IMR-90 (cell line): ENCODE measurements around the gene SLC46A3. TPM values are rescaled to one million over a fixed set of nuclear protein-coding genes. Genes with fewer than 3 reads are reported as not detected.

Source experiments
- ATAC-seq: fragments of 200-7000 bp; cut with Tn5 transposase; 2 replicates; pipeline ENCODE4 v1.9.1; 2020; ENCODE audit warnings: low read depth, mild to moderate bottlenecking, moderate library complexity
- Bru-seq: library from RNA; stranded (reverse); fragments of 400-500 nt; gene quantifications from one replicate; lab custom pipeline; 2021; lab: Mats Ljungman, UMichigan
- BruChase-seq, 2 experiments: library from RNA; stranded (reverse); fragments of 400-500 nt; gene quantifications; one replicate each; lab custom pipeline; 2021; lab: Mats Ljungman, UMichigan
- BruUV-seq: library from RNA; stranded (reverse); fragments of 400-500 nt; replicated peaks from 2 replicates; lab custom pipeline; 2021; lab: Mats Ljungman, UMichigan
- CTCF ChIA-PET: fragments of 300-600 bp; formaldehyde crosslinking; extraction: SDS; loops from one replicate; lab custom pipeline; 2021; ENCODE audit warnings: antibody characterized with exemption; lab: Yijun Ruan, JAX
- POLR2A ChIA-PET: fragments of 300-600 bp; sonication (Branson Sonifier 250); formaldehyde crosslinking; loops from one replicate; lab custom pipeline; 2022; ENCODE audit warnings: antibody characterized with exemption; ENCODE audit not compliant: unreplicated experiment; lab: Charles Lee
- DNase-seq: peaks from one replicate; pipeline ENCODE4 v3.0.0; 2013
- H2AFZ ChIP-seq: replicated peaks from 2 replicates; pipeline ENCODE3; 2013; ENCODE audit warnings: low read length, mild to moderate bottlenecking; ENCODE audit not compliant: poor library complexity
- H2AK5ac ChIP-seq: 2 replicates; pipeline ENCODE4 v1.6.1; 2013; ENCODE audit warnings: low read depth, low read length, inconsistent platforms
- H2AK9ac ChIP-seq: replicated peaks from 2 replicates; pipeline ENCODE3; 2013; ENCODE audit warnings: mild to moderate bottlenecking, low read depth, low read length, moderate library complexity; ENCODE audit not compliant: poor library complexity
- H2BK120ac ChIP-seq: 2 replicates; pipeline ENCODE4 v1.6.1; 2013; ENCODE audit warnings: low read depth, low read length, inconsistent platforms
- H2BK15ac ChIP-seq: 3 replicates; pipeline ENCODE4 v1.6.1; 2013; ENCODE audit warnings: low read depth, low read length, inconsistent platforms
- H2BK20ac ChIP-seq: 2 replicates; pipeline ENCODE4 v1.6.1; 2013; ENCODE audit warnings: low read depth, mild to moderate bottlenecking, inconsistent platforms, low read length, moderate library complexity
- H2BK5ac ChIP-seq: 2 replicates; pipeline ENCODE4 v1.6.1; 2013; ENCODE audit warnings: mild to moderate bottlenecking, low read depth, low read length, inconsistent platforms; ENCODE audit not compliant: poor library complexity, severe bottlenecking
- H3K14ac ChIP-seq: replicated peaks from 2 replicates; pipeline ENCODE4 v1.6.1; 2013; ENCODE audit warnings: low read depth, low read length, inconsistent platforms
- H3K18ac ChIP-seq: 2 replicates; pipeline ENCODE4 v1.6.1; 2013; ENCODE audit warnings: low read depth, low read length, control low read depth
- H3K23ac ChIP-seq: 2 replicates; pipeline ENCODE4 v1.6.1; 2013; ENCODE audit warnings: low read depth, low read length, inconsistent platforms
- H3K27ac ChIP-seq: 2 replicates; pipeline ENCODE4 v1.5.1; 2013; ENCODE audit warnings: mild to moderate bottlenecking, control low read depth, low read length; ENCODE audit not compliant: insufficient read depth
- H3K27me3 ChIP-seq: 2 replicates; pipeline ENCODE4 v1.6.1; 2013; ENCODE audit warnings: low read length; ENCODE audit not compliant: control insufficient read depth, insufficient read depth
- H3K36me3 ChIP-seq: 2 replicates; pipeline ENCODE4 v1.6.1; 2013; ENCODE audit warnings: low read length, mixed read lengths; ENCODE audit not compliant: control insufficient read depth, insufficient read depth
- H3K4ac ChIP-seq: 2 replicates; pipeline ENCODE4 v1.6.1; 2013; ENCODE audit warnings: low read depth, low read length, inconsistent platforms
- H3K4me1 ChIP-seq: 2 replicates; pipeline ENCODE4 v1.6.1; 2013; ENCODE audit warnings: low read length, mixed read lengths; ENCODE audit not compliant: control insufficient read depth, insufficient read depth
- H3K4me2 ChIP-seq: 2 replicates; pipeline ENCODE4 v1.6.1; 2013; ENCODE audit warnings: low read depth, mild to moderate bottlenecking, control low read depth, low read length, moderate library complexity
- H3K4me3 ChIP-seq: 2 replicates; pipeline ENCODE4 v1.5.1; 2013; ENCODE audit warnings: low read depth, mild to moderate bottlenecking, control low read depth, low read length, moderate library complexity; ENCODE audit not compliant: insufficient read depth
- H3K56ac ChIP-seq: 2 replicates; pipeline ENCODE4 v1.6.1; 2013; ENCODE audit warnings: low read length, inconsistent platforms; ENCODE audit not compliant: insufficient read depth; ENCODE audit errors: extremely low read depth
- H3K79me1 ChIP-seq, 2 experiments: 2 replicates each; pipeline ENCODE4 v1.6.1; 2013; ENCODE audit warnings: low read length in 2 of 2, inconsistent platforms in 1 of 2, low read depth in 1 of 2
- H3K9ac ChIP-seq: 2 replicates; pipeline ENCODE4 v1.6.1; 2013; ENCODE audit warnings: low read depth, low read length, control low read depth
- H3K9me1 ChIP-seq: 2 replicates; pipeline ENCODE4 v1.6.1; 2013; ENCODE audit warnings: low read length, inconsistent platforms; ENCODE audit not compliant: insufficient read depth
- H3K9me3 ChIP-seq: 2 replicates; pipeline ENCODE4 v1.6.1; 2013; ENCODE audit warnings: low read length; ENCODE audit not compliant: control insufficient read depth, insufficient read depth
- H4K20me1 ChIP-seq: 2 replicates; pipeline ENCODE4 v1.6.1; 2013; ENCODE audit warnings: low read length, inconsistent platforms; ENCODE audit not compliant: insufficient read depth
- H4K5ac ChIP-seq: 2 replicates; pipeline ENCODE4 v1.6.1; 2013; ENCODE audit warnings: mild to moderate bottlenecking, low read depth, low read length, control low read depth
- H4K8ac ChIP-seq, 2 experiments: 2 replicates each; pipeline ENCODE4 v1.6.1; 2013; ENCODE audit warnings: low read depth in 2 of 2, low read length in 2 of 2, control low read depth in 1 of 2, inconsistent platforms in 1 of 2
- H4K91ac ChIP-seq: 2 replicates; pipeline ENCODE4 v1.6.1; 2013; ENCODE audit warnings: low read depth, low read length, inconsistent platforms; ENCODE audit not compliant: insufficient read depth
- BHLHE40 ChIP-seq: fragments of 150-350 bp; IDR thresholded peaks from 2 replicates; pipeline ENCODE4 v1.6.1; 2016; ENCODE audit warnings: mild to moderate bottlenecking, low read depth, low read length
- CEBPB ChIP-seq: IDR thresholded peaks from 2 replicates; pipeline ENCODE4 v1.6.1; 2012; ENCODE audit warnings: low read depth, low read length, improper control_type of control experiment
- CHD1 ChIP-seq: IDR thresholded peaks from 2 replicates; pipeline ENCODE4 v1.6.1; 2012; ENCODE audit warnings: low read depth, low read length, improper control_type of control experiment
- CTCF ChIP-seq: conservative IDR thresholded peaks from 2 replicates; pipeline ENCODE4 v1.5.1; 2012; ENCODE audit warnings: mild to moderate bottlenecking, low read depth, low read length, improper control_type of control experiment
- FOS ChIP-seq: fragments of 150-350 bp; IDR thresholded peaks from 2 replicates; pipeline ENCODE4 v1.6.1; 2016; ENCODE audit warnings: low read depth, low read length
- MAFK ChIP-seq: IDR thresholded peaks from 2 replicates; pipeline ENCODE4 v1.6.1; 2012; ENCODE audit warnings: low read depth, low read length, improper control_type of control experiment
- MAZ ChIP-seq: IDR thresholded peaks from 2 replicates; pipeline ENCODE4 v1.6.1; 2012; ENCODE audit warnings: low read depth, mild to moderate bottlenecking, low read length, improper control_type of control experiment, moderate library complexity, borderline replicate concordance
- MXI1 ChIP-seq: IDR thresholded peaks from 2 replicates; pipeline ENCODE4 v1.6.1; 2012; ENCODE audit warnings: low read depth, mild to moderate bottlenecking, low read length, moderate library complexity, borderline replicate concordance
- NFE2L2 ChIP-seq: fragments of 150-350 bp; IDR thresholded peaks from 2 replicates; pipeline ENCODE4 v1.6.1; 2016; ENCODE audit warnings: low read depth, mild to moderate bottlenecking, low read length
- POLR2A ChIP-seq: IDR thresholded peaks from 2 replicates; pipeline ENCODE4 v1.6.1; 2012; ENCODE audit warnings: mild to moderate bottlenecking, low read depth, low read length
- RAD21 ChIP-seq: IDR thresholded peaks from 2 replicates; pipeline ENCODE4 v1.6.1; 2012; ENCODE audit warnings: low read length, improper control_type of control experiment
- RCOR1 ChIP-seq: IDR thresholded peaks from 2 replicates; pipeline ENCODE4 v1.6.1; 2012; ENCODE audit warnings: mild to moderate bottlenecking, low read length, improper control_type of control experiment; ENCODE audit not compliant: insufficient replicate concordance
- SMC3 ChIP-seq: fragments of 150-350 bp; IDR thresholded peaks from 2 replicates; pipeline ENCODE4 v1.6.1; 2016; ENCODE audit warnings: low read depth, mild to moderate bottlenecking, antibody characterized with exemption, low read length, moderate library complexity
- WGBS, 2 experiments: methylation state at CpG; one replicate each; pipeline versions ENCODE4 v1.1.5 to v1.1.7; 2013; ENCODE audit warnings: missing lambda C conversion rate in 2 of 2; ENCODE audit not compliant: insufficient read length in 1 of 2; ENCODE audit errors: extremely low coverage in 2 of 2; 5-methylcytosine and 5-hydroxymethylcytosine counted together
- dilution Hi-C: fragments of 300-500 bp; cut with HindIII; formaldehyde crosslinking; loops from one replicate; pipeline ENCODE4 v1.14.3; 2018; ENCODE audit warnings: low sequenced_read_pairs; ENCODE audit not compliant: unreplicated experiment
- in situ Hi-C: fragments of 300-500 bp; cut with MboI; formaldehyde crosslinking; loops from 3 replicates; pipeline ENCODE4 v1.14.3; 2019; ENCODE audit warnings: low sequenced_read_pairs, inconsistent platforms, mixed read lengths
- intact Hi-C: fragments of 100-400 bp; cut with micrococcal nuclease; formaldehyde crosslinking; loops from 2 replicates; pipeline ENCODE4 v1.10.0; 2022
- long read RNA-seq: library from polyadenylated mRNA; unstranded; transcript quantifications from one replicate; pipeline ENCODE4 v2.0.0, GENCODE V29; 2021; ENCODE audit not compliant: unreplicated experiment
- polyA plus RNA-seq, 3 experiments: library from polyadenylated mRNA; depleted of rRNA; stranded (reverse); fragments of >200 nt; gene quantifications; 2 replicates each; pipeline ENCODE4 v1.2.3, GENCODE V29; 2012; ENCODE audit warnings: low replicate concordance in 1 of 3
- total RNA-seq: library from RNA; depleted of rRNA; stranded (reverse); fragments of >200 nt; gene quantifications from 2 replicates; pipeline ENCODE4 v1.2.3, GENCODE V29; 2012; rRNA removed

The SLC46A3 gene
- total RNA-seq (0.54 and 0.83 TPM in 2 replicates), polyA plus RNA-seq (2012; rRNA removed) (0.86 and 0.89 TPM in 2 replicates), Bru-seq, nascent RNA (percentile 44 among the genes with signal in this experiment), BruChase-seq, experiment 1, labeled RNA remaining after a 6-hour chase (percentile 54 among the genes with signal in this experiment), BruChase-seq, experiment 2, labeled RNA remaining after a 2-hour chase (percentile 47 among the genes with signal in this experiment)
- polyA plus RNA-seq (2012; cell fraction: cytosol; rRNA removed): 0.41 and 0.77 TPM in 2 replicates
- 0.72 and 3.0 TPM in 2 replicates for polyA plus RNA-seq (2012; cell fraction: nucleus; rRNA removed; ENCODE audit: low replicate concordance)
- long read RNA-seq, transcript SLC46A3-201 (6 exons, 3,173 nt): major isoform, 8 of 8 reads
- long read RNA-seq, partial matches to known transcripts: 0 of 8 reads
- long read RNA-seq, other reads (novel, unspliced or antisense): 0 of 8 reads

GRCh38 chr13:28718543-28719226 is at the start of gene SLC46A3:
Gene SLC46A3 (minus strand): TSS chr13:28718970. CDS start chr13:28717998, 972 bp downstream.
- no peaks in the 10 kb centered on the region for H3K36me3 ChIP-seq
- peak within 1 kb of the TSS; percentile 40 for H2BK20ac ChIP-seq
- peaks cover 4% of the 10 kb centered on the region; the same call in 1 of the 2 replicates for H3K9me1 ChIP-seq
- BruUV-seq: no TSS peak
- H3K4me3 ChIP-seq: peak within 1 kb of the TSS; percentile 63
- peak within 1 kb of the TSS; percentile 55 for H2BK5ac ChIP-seq
- H3K23ac ChIP-seq: peak within 1 kb of the TSS; percentile 31; the same call in 1 of the 2 replicates
- intact Hi-C loops (loop anchor here (2.0 to 5.0 kb wide), 2 partner anchors 34 to 78 kb away; no protein-coding TSS in a partner anchor), dilution Hi-C loops (no loop called here), in situ Hi-C loops (no loop called here)
- H3K9me3 ChIP-seq: no peaks in the 10 kb centered on the region
- peak within 1 kb of the TSS; percentile 51 to 70 for H4K8ac ChIP-seq
- DNase-seq: peak; percentile 98
- H2BK120ac ChIP-seq: peak within 1 kb of the TSS; percentile 46
- ChIA-PET CTCF (interaction anchor here (0.5 kb wide), 1 partner anchor 8 kb away, joined by 3 read pairs; no protein-coding TSS in a partner anchor), POLR2A (no interaction called here)
- peak; percentile 99 for ATAC-seq
- H3K27ac ChIP-seq: peak within 1 kb of the TSS; percentile 44
- H3K4me2 ChIP-seq: peak within 1 kb of the TSS; percentile 79
- 0 out of 3 replicates have a peak within 1 kb of the TSS, but pooled peaks have one; percentile 29 for H2BK15ac ChIP-seq
- H3K14ac ChIP-seq: peak within 1 kb of the TSS; percentile 51
- peak within 1 kb of the TSS; percentile 57 for H2AK9ac ChIP-seq
- H2AK5ac ChIP-seq: no peak within 1 kb of the TSS
- no peaks in the 10 kb centered on the region for H3K79me1 ChIP-seq
- H2AFZ ChIP-seq: peak within 1 kb of the TSS; percentile 99
- H4K20me1 ChIP-seq: no peaks in the 10 kb centered on the region
- H4K91ac ChIP-seq: peak within 1 kb of the TSS; percentile 12; the same call in 1 of the 2 replicates
- H3K27me3 ChIP-seq: no peaks in the 10 kb centered on the region
- peaks cover 12% of the 10 kb centered on the region for H3K4me1 ChIP-seq
- H4K5ac ChIP-seq: peak within 1 kb of the TSS; percentile 10
- H3K56ac ChIP-seq: no peak within 1 kb of the TSS
- H3K4ac ChIP-seq: peak within 1 kb of the TSS; percentile 52; the same call in 1 of the 2 replicates
- peak within 1 kb of the TSS; percentile 1 for H3K18ac ChIP-seq
- 0% methylated on average over 24 of the region's 78 CpGs; no CpG with 5 or more reads in 1 of the 2 experiments for WGBS, 2 experiments
- H3K9ac ChIP-seq: peak within 1 kb of the TSS; percentile 28
- 0 out of 2 replicates have a peak, but pooled peaks have one; percentile 5 for TF ChIP-seq SMC3
- peak; percentile 61; the same call in 1 of the 2 replicates for TF ChIP-seq MXI1
- TF ChIP-seq MAFK: no peak; the same call in 1 of the 2 replicates
- peak; percentile 20; the same call in 1 of the 2 replicates for TF ChIP-seq CTCF
- TF ChIP-seq CHD1: no peak
- TF ChIP-seq RAD21: no peak
- TF ChIP-seq FOS: peak; percentile 82
- no peak; the same call in 1 of the 2 replicates for TF ChIP-seq NFE2L2
- TF ChIP-seq RCOR1: no peak
- TF ChIP-seq MAZ: peak; percentile 58; the same call in 1 of the 2 replicates
- TF ChIP-seq POLR2A: peak; percentile 61; the same call in 1 of the 2 replicates
- no peak for TF ChIP-seq CEBPB
- TF ChIP-seq BHLHE40: no peak
